Tibial nerve (tissue), 4 donors: Measurements from ENCODE around the gene C22orf39. TPM values are rescaled to one million over a fixed set of nuclear protein-coding genes. Genes with fewer than 3 reads are reported as not detected.
A peak's percentile ranks its signal among the peaks of the same experiment; 100 is the strongest.

Source experiments
- DNase-seq, 2 donors: peaks; one replicate each; pipeline ENCODE4 v3.0.0-alpha.2; 2019; ENCODE audit warnings: low spot score in 2 of 2
- H3K27ac ChIP-seq, 4 donors: fragments of 200-600 bp; sonication (generic) in 3 of 4; one replicate each; pipeline ENCODE4 v1.5.1; 2017 to 2019; ENCODE audit warnings: mild to moderate bottlenecking in 1 of 4
- H3K27me3 ChIP-seq, 2 donors: fragments of 200-600 bp; sonication (generic) in 1 of 2; one replicate each; pipeline versions ENCODE4 v1.5.1 to v1.6.0; 2017 to 2019
- H3K36me3 ChIP-seq, 3 donors: fragments of 200-600 bp; sonication (generic); one replicate each; pipeline ENCODE4 v1.5.1; 2018 to 2019
- H3K4me1 ChIP-seq, 4 donors: fragments of 200-600 bp; sonication (generic) in 3 of 4; one replicate each; pipeline ENCODE4 v1.5.1; 2017 to 2019
- H3K4me3 ChIP-seq, 4 donors: fragments of 200-600 bp; sonication (generic) in 3 of 4; one replicate each; pipeline ENCODE4 v1.5.1; 2017 to 2019; ENCODE audit warnings: mild to moderate bottlenecking in 1 of 4, moderate library complexity in 1 of 4
- H3K9me3 ChIP-seq, 4 donors: fragments of 200-600 bp; sonication (generic) in 3 of 4; one replicate each; pipeline ENCODE4 v1.5.1; 2017 to 2019
- EP300 ChIP-seq, 2 donors: sonication (generic); formaldehyde crosslinking; IDR thresholded peaks; one replicate each; pipeline ENCODE4 v1.6.1; 2017; ENCODE audit warnings: antibody characterized with exemption in 2 of 2, mild to moderate bottlenecking in 1 of 2
- POLR2A ChIP-seq, 2 donors: fragments of 450-650 bp; IDR thresholded peaks; one replicate each; pipeline ENCODE4 v1.6.1; 2017; ENCODE audit warnings: antibody characterized with exemption in 2 of 2, mild to moderate bottlenecking in 2 of 2, moderate library complexity in 2 of 2
- WGBS, 2 donors: methylation state at CpG; one replicate each; pipeline ENCODE4 v1.1.5; 2018; 5-methylcytosine and 5-hydroxymethylcytosine counted together
- total RNA-seq, 4 donors: library from RNA; depleted of rRNA; stranded (reverse); fragments of >200 nt; gene quantifications; one replicate each; pipeline ENCODE4 v1.1.0, GENCODE V29; 2016
- TF ChIP-seq, protein P1 (sequence below), 5 experiments: fragments of 200-600 bp in 3 of 5; fragments of 450-650 bp in 2 of 5; sonication (generic) in 3 of 5; IDR thresholded peaks; one replicate each; pipeline ENCODE4 v1.5.1; 2016 to 2019; ENCODE audit warnings: antibody characterized with exemption in 5 of 5, mild to moderate bottlenecking in 3 of 5, moderate library complexity in 2 of 5

Gene C22orf39
- total RNA-seq, 4 donors from 2014 or later = 58.5 to 101 (median 75.1) TPM

- H3K27me3 ChIP-seq = no peaks in the 10 kb centered on the region
- TF ChIP-seq EP300 (IDR thresholded peaks at IDR 0.05) (no peak), POLR2A (IDR thresholded peaks at IDR 0.05) (no peak)
- TF ChIP-seq, protein P1, sequence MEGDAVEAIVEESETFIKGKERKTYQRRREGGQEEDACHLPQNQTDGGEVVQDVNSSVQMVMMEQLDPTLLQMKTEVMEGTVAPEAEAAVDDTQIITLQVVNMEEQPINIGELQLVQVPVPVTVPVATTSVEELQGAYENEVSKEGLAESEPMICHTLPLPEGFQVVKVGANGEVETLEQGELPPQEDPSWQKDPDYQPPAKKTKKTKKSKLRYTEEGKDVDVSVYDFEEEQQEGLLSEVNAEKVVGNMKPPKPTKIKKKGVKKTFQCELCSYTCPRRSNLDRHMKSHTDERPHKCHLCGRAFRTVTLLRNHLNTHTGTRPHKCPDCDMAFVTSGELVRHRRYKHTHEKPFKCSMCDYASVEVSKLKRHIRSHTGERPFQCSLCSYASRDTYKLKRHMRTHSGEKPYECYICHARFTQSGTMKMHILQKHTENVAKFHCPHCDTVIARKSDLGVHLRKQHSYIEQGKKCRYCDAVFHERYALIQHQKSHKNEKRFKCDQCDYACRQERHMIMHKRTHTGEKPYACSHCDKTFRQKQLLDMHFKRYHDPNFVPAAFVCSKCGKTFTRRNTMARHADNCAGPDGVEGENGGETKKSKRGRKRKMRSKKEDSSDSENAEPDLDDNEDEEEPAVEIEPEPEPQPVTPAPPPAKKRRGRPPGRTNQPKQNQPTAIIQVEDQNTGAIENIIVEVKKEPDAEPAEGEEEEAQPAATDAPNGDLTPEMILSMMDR (IDR thresholded peaks at IDR 0.05) = no peak
- H3K4me3 ChIP-seq = no peak overlapping the region
- no peak overlapping the region for H3K27ac ChIP-seq
- H3K36me3 ChIP-seq = peaks cover 0 to 97% (median 35%) of the 10 kb centered on the region in 3 donors
- whole genome bisulfite sequencing, 2 donors = 60 to 65% methylated on average over 1 of the region's 1 CpG
- H3K4me1 ChIP-seq = no peaks in the 10 kb centered on the region
- no peaks in the 10 kb centered on the region for H3K9me3 ChIP-seq
- no peak for DNase-seq
These were observed 17.0 kb upstream of the C22orf39 start for GRCh38 chr22:19464546-19464945.

DNA sequence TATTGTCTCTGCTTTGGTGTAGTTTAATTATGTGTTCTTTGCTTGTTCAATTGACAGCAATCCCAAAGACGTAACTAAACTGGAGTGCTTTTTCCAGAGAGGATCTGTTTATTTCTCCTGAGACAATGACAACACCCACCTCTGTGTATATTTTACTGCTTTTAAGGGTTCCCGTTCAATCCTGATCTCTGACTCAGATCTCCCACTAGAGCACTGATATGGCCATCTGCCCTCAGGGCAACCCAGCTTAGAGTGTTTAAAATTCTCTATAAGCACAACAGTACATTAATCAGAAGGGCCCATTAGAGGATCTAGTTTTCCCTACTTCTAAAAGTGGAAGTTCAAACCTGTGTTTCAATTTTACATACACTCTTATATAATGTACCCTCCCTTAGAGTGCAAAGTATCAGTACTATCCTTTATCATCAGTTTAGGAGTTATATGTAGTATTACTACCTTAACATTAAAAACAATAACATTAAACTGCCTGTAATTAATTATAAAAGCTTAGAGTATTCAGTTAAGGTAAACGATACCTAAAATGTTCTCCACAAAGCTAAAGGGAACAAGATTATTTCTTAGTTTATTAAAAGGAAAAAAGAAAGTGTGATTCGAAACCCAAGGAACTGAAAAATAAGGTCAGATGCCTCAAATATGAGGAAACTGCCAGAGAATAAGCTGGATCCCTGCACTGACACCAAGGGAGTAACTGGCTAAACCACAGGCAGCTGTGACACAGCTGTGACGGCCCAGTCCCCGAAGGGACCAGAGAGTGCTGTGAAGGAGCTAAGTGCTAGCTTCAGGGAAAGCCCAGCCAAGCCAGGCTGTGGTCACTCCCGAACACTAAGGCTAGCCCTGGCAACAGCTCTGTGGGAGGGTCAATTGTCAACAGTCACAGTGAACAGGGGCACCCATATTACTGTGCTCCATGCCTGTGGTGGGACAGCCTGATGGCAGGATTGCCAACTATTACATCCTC lies 16.3 kb upstream of the C22orf39 start:
- peaks cover 0 to 92% (median 31%) of the 10 kb centered on the region in 3 donors for H3K36me3 ChIP-seq
- no peak overlapping the region for H3K4me3 ChIP-seq
- no peaks in the 10 kb centered on the region for H3K9me3 ChIP-seq
- WGBS, 2 donors = 69 to 70% methylated on average over 7 of the region's 7 CpGs
- no peaks in the 10 kb centered on the region for H3K4me1 ChIP-seq
- H3K27ac ChIP-seq = no peak overlapping the region
- peak in 1 of 2 donors; percentile 23 for DNase-seq
- no peaks in the 10 kb centered on the region for H3K27me3 ChIP-seq
- TF ChIP-seq, protein P1 (IDR thresholded peaks at IDR 0.05) = no peak
- TF ChIP-seq POLR2A (IDR thresholded peaks at IDR 0.05) (no peak), EP300 (IDR thresholded peaks at IDR 0.05) (no peak)

DNA sequence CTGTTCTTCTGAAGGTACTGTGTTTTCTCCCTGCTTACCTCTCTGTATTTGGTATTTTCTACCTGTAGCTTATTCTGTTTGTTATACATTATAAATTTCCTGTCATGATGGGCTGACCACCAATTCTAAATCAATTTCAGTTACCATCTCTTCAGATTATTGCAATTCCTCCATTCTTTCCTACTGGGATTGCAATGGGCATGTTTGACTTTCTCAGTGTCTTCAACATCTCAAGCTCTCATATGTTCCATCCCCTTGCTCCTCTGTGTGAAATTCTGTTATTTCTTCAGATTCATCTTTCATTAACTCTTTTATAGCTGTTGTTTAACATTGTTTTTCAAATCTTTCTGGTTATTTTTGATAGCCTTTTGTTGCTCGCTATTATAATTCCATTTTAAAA lies 15.5 kb upstream of the C22orf39 start:
- Histone ChIP-seq H3K9me3 (no peaks in the 10 kb centered on the region), H3K27ac (no peak overlapping the region), H3K4me3 (no peak overlapping the region), H3K4me1 (no peaks in the 10 kb centered on the region), H3K36me3 (peaks cover 0 to 88% (median 26%) of the 10 kb centered on the region in 3 donors), H3K27me3 (no peaks in the 10 kb centered on the region)
- DNase-seq = no peak
- TF ChIP-seq, protein P1 (IDR thresholded peaks at IDR 0.05) = no peak
- TF ChIP-seq EP300 (IDR thresholded peaks at IDR 0.05) (no peak), POLR2A (IDR thresholded peaks at IDR 0.05) (no peak)
- WGBS, 2 donors = 91 to 97% methylated on average over 1 of the region's 1 CpG

- Histone ChIP-seq H3K4me3 (no peak overlapping the region), H3K27me3 (no peaks in the 10 kb centered on the region), H3K4me1 (no peaks in the 10 kb centered on the region), H3K27ac (no peak overlapping the region), H3K9me3 (no peaks in the 10 kb centered on the region), H3K36me3 (peaks cover 0 to 88% (median 17%) of the 10 kb centered on the region in 3 donors)
- no peak for DNase-seq
- TF ChIP-seq, protein P1 (IDR thresholded peaks at IDR 0.05) = no peak
- TF ChIP-seq POLR2A (IDR thresholded peaks at IDR 0.05) (no peak), EP300 (IDR thresholded peaks at IDR 0.05) (no peak)
- 92 to 97% methylated on average over 1 of the region's 1 CpG for WGBS, 2 donors
These were observed 14.0 kb upstream of the C22orf39 start for GRCh38 chr22:19461506-19461905.

DNA sequence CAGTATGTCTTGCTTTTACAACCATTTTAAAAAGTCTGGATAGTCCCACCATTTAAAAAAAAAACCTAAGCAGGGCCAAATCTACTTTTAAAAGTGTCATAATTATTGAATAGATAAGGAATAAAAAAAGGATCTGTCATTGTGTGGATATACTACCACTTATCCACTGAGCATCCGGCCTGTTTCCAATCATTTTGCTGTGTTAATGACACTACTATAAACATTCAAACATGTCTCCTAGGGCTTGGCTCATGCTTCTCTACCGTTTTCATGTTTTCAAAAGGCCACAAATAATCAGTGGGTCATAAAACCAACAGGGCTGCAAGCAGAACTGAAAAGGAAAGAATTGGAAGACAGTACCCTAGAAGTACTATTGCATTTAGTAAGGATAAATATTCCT lies 12.5 kb upstream of the C22orf39 start:
- Histone ChIP-seq H3K27ac (no peak overlapping the region), H3K27me3 (no peaks in the 10 kb centered on the region), H3K9me3 (no peaks in the 10 kb centered on the region), H3K36me3 (peaks cover 0 to 88% (median 10%) of the 10 kb centered on the region in 3 donors), H3K4me3 (no peak overlapping the region), H3K4me1 (no peaks in the 10 kb centered on the region)
- no peak for DNase-seq
- 80 to 81% methylated on average over 2 of the region's 2 CpGs for WGBS, 2 donors
- TF ChIP-seq POLR2A (IDR thresholded peaks at IDR 0.05) (no peak), EP300 (IDR thresholded peaks at IDR 0.05) (no peak)
- TF ChIP-seq, protein P1 (IDR thresholded peaks at IDR 0.05) = no peak
